NCI-H1694 (cell line): ENCODE results near the gene ATIC.
"Not testable (repeated sequence)": the region's sequence is repeated elsewhere in the genome, so short reads cannot be mapped to it uniquely, and the experiment has no call there.

ENCODE experiments used
- DNase-seq: peaks from one replicate; lab custom pipeline; 2025; lab: John Stamatoyannopoulos, UW

ATIC gene

DNA sequence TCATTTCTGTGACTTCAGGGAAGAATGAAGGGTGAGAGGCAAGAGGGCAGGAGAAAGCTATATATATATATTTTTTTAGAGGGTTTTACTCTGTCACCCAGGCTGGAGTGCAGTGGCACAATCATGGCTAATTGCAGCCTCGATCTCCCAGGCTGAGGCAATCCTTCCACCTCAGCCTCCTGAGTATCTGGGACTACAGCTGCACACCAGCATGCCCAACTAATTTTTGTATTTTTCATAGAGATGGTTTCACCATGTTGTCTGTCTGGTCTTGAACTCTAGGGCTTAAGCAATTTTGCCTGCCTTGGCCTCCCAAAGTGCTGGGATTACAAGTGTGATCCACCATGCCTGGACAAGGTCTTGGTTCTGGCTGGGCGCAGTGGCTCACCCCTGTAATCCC, 3.4 kb downstream of the ATIC start:
- DNase-seq, result no peak

DNA sequence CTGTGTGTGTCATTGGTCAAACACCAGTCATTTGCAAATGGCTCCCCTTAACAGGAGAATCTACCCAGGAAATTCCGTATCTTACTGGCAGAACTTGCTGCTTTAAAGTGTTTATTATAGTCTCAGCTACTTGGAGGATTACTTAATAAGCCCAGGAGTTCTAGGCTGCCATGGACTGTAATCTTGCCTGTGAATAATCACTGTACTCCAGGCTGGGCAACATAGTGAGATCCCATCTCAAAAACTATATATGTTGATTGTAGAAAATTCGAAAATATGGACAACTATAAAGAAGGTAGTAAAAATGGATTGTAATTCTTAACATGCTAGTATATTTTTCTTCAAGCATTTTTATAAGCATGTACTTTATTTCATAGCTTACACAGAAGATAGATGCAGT, 4.5 kb downstream of the ATIC start:
- DNase-seq, result no peak

DNA sequence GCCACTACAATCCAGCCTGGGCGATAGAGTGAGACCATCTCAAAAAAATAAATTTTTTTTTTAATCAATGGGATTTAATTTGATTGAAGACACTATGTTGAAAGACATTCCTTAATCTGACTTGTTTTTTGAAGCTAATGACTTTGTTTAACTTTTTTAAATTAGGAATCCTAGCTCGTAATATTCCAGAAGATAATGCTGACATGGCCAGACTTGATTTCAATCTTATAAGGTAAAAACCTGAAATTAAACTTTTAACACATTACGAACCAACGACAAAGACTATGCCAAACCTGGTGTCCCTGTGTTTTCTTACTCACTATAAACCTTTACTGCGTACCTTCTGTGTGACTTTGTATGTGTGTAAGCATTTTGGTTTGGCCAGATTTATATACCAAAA, 7.6 kb downstream of the ATIC start:
- DNase-seq, result no peak

- no peak for DNase-seq
Observed at GRCh38 chr2:215320102-215320501, 8.2 kb downstream of the ATIC start.

- no peak for DNase-seq
Observed at GRCh38 chr2:215320679-215321078, 8.8 kb downstream of the ATIC start.

DNA sequence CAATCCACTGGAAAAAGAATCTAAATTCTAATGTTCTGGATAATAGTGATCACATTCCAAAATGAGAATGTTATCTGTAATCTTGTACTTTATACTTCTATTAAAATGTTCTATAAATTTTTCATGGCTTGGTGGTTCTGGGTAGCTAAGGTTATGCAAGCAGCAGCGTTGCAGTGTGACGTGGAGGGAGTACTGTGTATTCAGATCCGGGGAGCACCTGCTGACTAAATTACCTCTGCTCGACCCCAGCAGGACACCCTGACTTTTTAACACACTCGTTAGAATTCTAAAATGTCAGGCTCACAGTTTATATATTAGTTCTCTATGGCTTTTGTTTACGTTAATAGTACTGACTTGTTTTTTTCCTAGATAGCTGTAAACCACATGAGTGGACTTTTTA, 13.0 kb downstream of the ATIC start:
- no peak for DNase-seq

GRCh38 chr2:215328066-215328465, 16.2 kb downstream of the ATIC start:
- DNase-seq, result no peak

- DNase-seq, result no peak
Observed at GRCh38 chr2:215332872-215333595, 21.2 kb downstream of the ATIC start.

GRCh38 chr2:215338883-215339679, 27.2 kb downstream of the ATIC start:
- DNase-seq, result no peak

GRCh38 chr2:215347878-215348277, 36.0 kb downstream of the ATIC start:
- no peak for DNase-seq

DNA sequence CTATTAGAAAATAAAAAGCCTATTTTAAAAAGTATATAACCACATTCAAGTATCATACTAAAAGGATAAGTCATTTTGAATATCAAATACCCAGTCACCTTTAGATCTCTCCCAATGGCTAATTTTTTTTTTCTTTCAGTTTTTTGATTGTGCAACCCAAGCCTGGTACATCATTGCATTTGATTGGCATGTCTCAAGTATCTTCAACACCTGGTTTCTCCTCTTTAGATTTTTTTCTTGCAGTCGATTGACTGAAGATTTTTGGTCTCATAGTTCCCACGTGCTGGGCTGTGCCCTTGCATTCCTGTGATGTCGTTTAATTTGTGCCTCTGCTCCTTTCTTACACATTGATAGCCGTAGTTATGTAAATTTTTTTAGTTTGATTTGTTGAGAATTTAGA, 40.7 kb downstream of the ATIC start:
- no peak for DNase-seq

GRCh38 chr2:215354771-215355695, 43.2 kb downstream of the ATIC start:
- no peak for DNase-seq

DNA sequence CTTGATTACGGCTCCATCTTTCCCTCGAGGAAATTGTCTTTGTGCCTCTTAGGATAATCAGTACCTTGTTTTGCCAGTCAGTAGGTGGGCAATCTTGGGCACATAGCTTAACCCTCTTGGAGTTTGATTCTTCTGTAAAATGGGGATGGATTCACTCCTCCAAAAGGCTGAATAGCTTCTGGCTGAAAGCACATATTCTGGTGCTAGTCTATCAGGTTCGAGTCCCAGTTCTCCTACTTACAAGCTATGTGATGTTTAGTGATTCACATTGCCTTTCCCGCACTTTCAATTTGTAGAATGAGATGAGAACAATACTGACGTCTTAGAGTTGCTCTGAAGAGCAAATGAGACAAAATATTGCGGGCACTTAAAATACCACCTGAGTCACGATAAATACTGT, 43.9 kb downstream of the ATIC start:
- no peak for DNase-seq

DNA sequence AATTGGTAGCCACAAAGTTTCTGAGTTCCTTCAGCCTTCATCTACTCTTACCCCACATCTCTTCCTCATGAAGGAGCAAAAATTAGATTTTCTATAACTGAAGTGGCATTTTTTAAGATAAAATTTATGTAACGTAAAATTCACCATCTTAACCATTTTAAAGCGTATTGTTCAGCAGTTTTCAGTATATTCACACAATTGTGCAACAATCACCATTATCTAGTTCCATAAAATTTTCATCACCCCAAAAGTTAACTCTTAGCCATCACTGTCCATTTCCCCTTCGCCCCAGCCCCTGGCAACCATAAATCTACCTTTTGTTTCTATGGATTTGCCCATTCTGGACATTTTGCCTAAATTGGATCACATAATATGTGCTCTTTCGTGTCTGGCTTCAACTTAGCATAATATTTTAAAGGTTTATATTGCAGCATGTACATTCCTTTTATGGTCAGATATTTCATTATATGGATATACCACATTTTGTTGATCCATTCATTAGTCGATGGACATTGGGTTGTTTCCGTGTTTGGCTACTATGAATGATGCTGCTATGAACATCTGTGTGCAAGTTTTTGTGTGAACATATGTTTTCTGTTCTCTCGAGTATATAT, 44.6 kb downstream of the ATIC start:
- DNase-seq, result no peak

GRCh38 chr2:215356948-215357461, 45.1 kb downstream of the ATIC start:
- no peak for DNase-seq

GRCh38 chr2:215357660-215358059, 45.8 kb downstream of the ATIC start:
- DNase-seq, result no peak

DNA sequence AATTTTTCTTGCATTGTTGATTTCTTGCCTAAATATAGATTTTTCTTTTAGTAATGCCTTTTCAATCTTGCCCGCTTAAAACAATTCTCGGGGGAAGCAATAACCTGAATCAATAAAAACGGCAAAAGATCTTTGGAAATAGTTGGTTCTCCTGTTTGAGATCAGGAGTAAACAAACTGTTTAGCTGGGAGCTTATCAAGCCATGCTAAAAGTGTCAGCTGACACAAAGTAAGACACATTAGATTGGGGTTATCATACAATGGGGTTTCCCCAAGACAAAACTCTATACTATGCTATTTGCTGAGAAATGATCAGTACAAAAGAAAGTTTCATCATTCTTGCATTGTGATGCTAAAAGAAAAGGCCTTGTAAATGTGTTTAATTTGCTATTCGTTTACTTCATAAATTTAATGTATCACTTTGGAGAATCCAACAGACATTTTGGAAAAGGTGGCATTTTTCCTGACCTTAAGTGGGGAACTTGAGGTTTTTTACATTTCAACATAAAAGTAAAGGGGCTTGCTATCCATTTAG, 46.5 kb downstream of the ATIC start:
- no peak for DNase-seq

DNA sequence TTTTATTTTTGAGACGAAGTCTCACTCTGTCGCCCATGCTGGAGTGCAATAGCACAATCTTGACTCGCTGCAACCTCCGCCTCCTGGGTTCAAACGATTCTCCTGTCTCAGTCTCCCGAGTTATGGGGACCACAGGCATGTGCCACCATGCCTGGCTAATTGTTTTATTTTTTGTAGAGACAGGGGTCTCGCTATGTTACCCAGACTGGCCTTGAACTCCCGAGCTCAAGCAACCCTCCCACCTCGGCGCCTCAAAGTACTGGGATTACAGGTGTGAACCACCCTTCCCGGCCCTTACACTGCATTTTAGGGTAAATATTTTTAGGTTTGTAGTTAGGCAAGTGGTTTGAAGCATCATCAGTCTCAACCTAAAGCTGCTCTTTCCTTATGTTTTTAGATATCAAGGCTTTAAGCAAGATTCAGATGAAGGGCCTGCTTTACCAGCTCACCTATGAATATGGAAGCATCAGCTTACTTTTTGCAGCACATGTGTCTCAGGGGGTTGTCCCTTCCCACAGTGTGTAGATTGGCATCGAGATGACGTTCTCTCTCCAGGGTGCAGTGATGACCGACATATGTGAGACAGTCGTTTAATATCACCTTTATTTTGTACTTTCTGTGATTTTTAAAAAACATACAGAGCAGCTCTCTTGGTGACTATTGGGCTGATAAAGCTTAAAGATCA, 47.2 kb downstream of the ATIC start:
- DNase-seq, result no peak

- no peak for DNase-seq
Observed at GRCh38 chr2:215359576-215359922, 47.7 kb downstream of the ATIC start.

GRCh38 chr2:215360059-215360458, 48.2 kb downstream of the ATIC start:
- not testable (repeated sequence) for DNase-seq

GRCh38 chr2:215360596-215360995, 48.7 kb downstream of the ATIC start:
- no peak for DNase-seq
